Natural killer cell (primary cell): ENCODE data around the gene CCDC85A. TPM values are rescaled to one million over a fixed set of nuclear protein-coding genes. Genes with fewer than 3 reads are reported as not detected.

Source experiments
- ATAC-seq, 3 donors: fragments of 150-1000 bp in 2 of 3; fragments of 200-7000 bp in 1 of 3; cut with Tn5 transposase; 1 replicate in 1 of 3; 2 replicates in 2 of 3; pipeline ENCODE4 v1.10.0; 2021; ENCODE audit warnings: mild to moderate bottlenecking in 2 of 3, moderate library complexity in 2 of 3
- DNase-seq, 2 donors: peaks; one replicate each; pipeline versions ENCODE4 v3.0.0 to v3.0.0-alpha.2; 2013 to 2021; ENCODE audit warnings: mixed read lengths in 1 of 2
- H3K27ac ChIP-seq: one replicate; pipeline ENCODE4 v1.5.1; 2013; ENCODE audit warnings: mild to moderate bottlenecking, low read length
- H3K27me3 ChIP-seq: one replicate; pipeline ENCODE4 v1.6.1; 2013; ENCODE audit warnings: low read length; ENCODE audit not compliant: control insufficient read depth, insufficient read depth
- H3K36me3 ChIP-seq: one replicate; pipeline ENCODE4 v1.6.1; 2013; ENCODE audit warnings: low read length; ENCODE audit not compliant: control insufficient read depth, insufficient read depth
- H3K4me1 ChIP-seq: one replicate; pipeline ENCODE4 v1.6.1; 2013; ENCODE audit warnings: low read length; ENCODE audit not compliant: control insufficient read depth, insufficient read depth
- H3K4me3 ChIP-seq: one replicate; pipeline ENCODE4 v1.5.1; 2013; ENCODE audit warnings: low read length
- H3K9me3 ChIP-seq: one replicate; pipeline ENCODE4 v1.6.1; 2013; ENCODE audit warnings: low read length; ENCODE audit not compliant: control insufficient read depth, insufficient read depth
- H3K27ac Mint-ChIP-seq, 2 donors: one replicate each; pipeline ENCODE4 v1.8.0; 2022; ENCODE audit warnings: mild to moderate bottlenecking in 2 of 2, mixed read lengths in 2 of 2, moderate library complexity in 1 of 2
- H3K27me3 Mint-ChIP-seq, 2 donors: one replicate each; pipeline ENCODE4 v1.8.0; 2022; ENCODE audit warnings: low read depth in 2 of 2, mixed read lengths in 2 of 2
- H3K36me3 Mint-ChIP-seq: one replicate; pipeline ENCODE4 v1.8.0; 2022; ENCODE audit warnings: mixed read lengths
- H3K4me1 Mint-ChIP-seq, 2 donors: one replicate each; pipeline ENCODE4 v1.8.0; 2022; ENCODE audit warnings: mixed read lengths in 2 of 2
- H3K4me3 Mint-ChIP-seq: one replicate; pipeline ENCODE4 v1.8.0; 2022; ENCODE audit warnings: mild to moderate bottlenecking, moderate library complexity, mixed read lengths
- H3K9me3 Mint-ChIP-seq, 2 donors: one replicate each; pipeline ENCODE4 v1.8.0; 2022; ENCODE audit warnings: mixed read lengths in 2 of 2
- CTCF ChIP-seq: fragments of 200-600 bp; IDR thresholded peaks from one replicate; pipeline ENCODE4 v1.8.0; 2022; ENCODE audit warnings: antibody characterized with exemption
- WGBS: methylation state at CpG from one replicate; pipeline ENCODE4 v1.1.7; 2013; ENCODE audit warnings: missing lambda C conversion rate; ENCODE audit not compliant: insufficient coverage; 5-methylcytosine and 5-hydroxymethylcytosine counted together
- intact Hi-C: fragments of 100-400 bp; cut with micrococcal nuclease; formaldehyde crosslinking; loops from one replicate; pipeline ENCODE4 v1.14.2; 2022
- total RNA-seq, 4 donors: library from RNA; stranded (reverse); fragments of 120-200 nt in 1 of 4; gene quantifications; one replicate each; pipeline versions ENCODE4 v1.2.3 to v1.2.4, GENCODE V29; 2013 to 2022

CCDC85A gene
- total RNA-seq, 3 donors from 2014 or later (not counting 1 experiment from before 2014, with no cell fraction given) = not detected

GRCh38 chr2:56382466-56382865 is 198.7 kb downstream of the CCDC85A start:
- H3K36me3 Mint-ChIP-seq = no peaks in the 10 kb centered on the region
- TF ChIP-seq CTCF = no peak
- no peaks in the 10 kb centered on the region for H3K4me1 ChIP-seq
- H3K9me3 Mint-ChIP-seq = peaks cover 6 to 9% of the 10 kb centered on the region in 2 donors
- intact Hi-C loops = no loop called here
- H3K4me3 ChIP-seq = no peak overlapping the region
- H3K4me3 Mint-ChIP-seq = no peak overlapping the region
- no peaks in the 10 kb centered on the region for H3K27me3 Mint-ChIP-seq
- no peaks in the 10 kb centered on the region for H3K4me1 Mint-ChIP-seq
- no peaks in the 10 kb centered on the region for H3K36me3 ChIP-seq
- no CpG with 5 or more reads among the region's 1 CpG for WGBS
- DNase-seq (no peak), ATAC-seq (no peak)
- H3K9me3 ChIP-seq = no peaks in the 10 kb centered on the region
- no peak overlapping the region for H3K27ac Mint-ChIP-seq
- no peaks in the 10 kb centered on the region for H3K27me3 ChIP-seq
- no peak overlapping the region for H3K27ac ChIP-seq

- Mint-ChIP-seq H3K4me3 (no peak overlapping the region), H3K27me3 (no peaks in the 10 kb centered on the region), H3K4me1 (no peaks in the 10 kb centered on the region), H3K9me3 (peaks cover 8 to 10% of the 10 kb centered on the region in 2 donors), H3K27ac (no peak overlapping the region), H3K36me3 (no peaks in the 10 kb centered on the region)
- ATAC-seq = no peak
- no peaks in the 10 kb centered on the region for H3K36me3 ChIP-seq
- no peak for DNase-seq
- no peaks in the 10 kb centered on the region for H3K4me1 ChIP-seq
- H3K27me3 ChIP-seq = no peaks in the 10 kb centered on the region
- TF ChIP-seq CTCF = no peak
- intact Hi-C loops = no loop called here
- WGBS = 100% methylated on average over 1 of the region's 1 CpG
- H3K27ac ChIP-seq = no peak overlapping the region
- no peak overlapping the region for H3K4me3 ChIP-seq
- H3K9me3 ChIP-seq = no peaks in the 10 kb centered on the region
Measured at GRCh38 chr2:56386657-56387056, 202.9 kb downstream of the CCDC85A start.

GRCh38 chr2:56390644-56391043 is 206.9 kb downstream of the CCDC85A start:
- Histone ChIP-seq H3K27ac (no peak overlapping the region), H3K4me3 (no peak overlapping the region), H3K36me3 (no peaks in the 10 kb centered on the region), H3K27me3 (no peaks in the 10 kb centered on the region), H3K9me3 (no peaks in the 10 kb centered on the region), H3K4me1 (no peaks in the 10 kb centered on the region)
- no peak for ATAC-seq
- H3K9me3 Mint-ChIP-seq = peaks cover 13 to 14% of the 10 kb centered on the region in 2 donors
- no peaks in the 10 kb centered on the region for H3K4me1 Mint-ChIP-seq
- WGBS = 0% methylated on average over 1 of the region's 2 CpGs
- no peaks in the 10 kb centered on the region for H3K27me3 Mint-ChIP-seq
- intact Hi-C loops = no loop called here
- no peak for TF ChIP-seq CTCF
- H3K4me3 Mint-ChIP-seq = no peak overlapping the region
- no peak overlapping the region for H3K27ac Mint-ChIP-seq
- no peaks in the 10 kb centered on the region for H3K36me3 Mint-ChIP-seq
- no peak for DNase-seq

GRCh38 chr2:56410140-56410539 is 226.3 kb downstream of the CCDC85A start:
- H3K27ac Mint-ChIP-seq = no peak overlapping the region
- WGBS = no CpG with 5 or more reads among the region's 1 CpG
- no peaks in the 10 kb centered on the region for H3K36me3 Mint-ChIP-seq
- no peaks in the 10 kb centered on the region for H3K27me3 Mint-ChIP-seq
- DNase-seq (no peak), ATAC-seq (no peak)
- no peak overlapping the region for H3K4me3 Mint-ChIP-seq
- Histone ChIP-seq H3K36me3 (no peaks in the 10 kb centered on the region), H3K9me3 (peaks cover 4% of the 10 kb centered on the region), H3K27ac (no peak overlapping the region), H3K27me3 (no peaks in the 10 kb centered on the region), H3K4me3 (no peak overlapping the region), H3K4me1 (no peaks in the 10 kb centered on the region)
- intact Hi-C loops = no loop called here
- TF ChIP-seq CTCF = no peak
- no peaks in the 10 kb centered on the region for H3K4me1 Mint-ChIP-seq
- H3K9me3 Mint-ChIP-seq = peaks cover 16 to 20% of the 10 kb centered on the region in 2 donors
